Stimulated activated CD4-positive, alpha-beta T cell treated with anti-CD3 and anti-CD28 coated beads, Interleukin-2, amount 100 ng/mL, for 24 hours (primary cell): ENCODE measurements around the gene TENM4.

Source experiments
- DNase-seq, 2 donors: peaks; one replicate each; pipeline ENCODE4 v3.0.0-alpha.2; 2020

Gene TENM4

DNA sequence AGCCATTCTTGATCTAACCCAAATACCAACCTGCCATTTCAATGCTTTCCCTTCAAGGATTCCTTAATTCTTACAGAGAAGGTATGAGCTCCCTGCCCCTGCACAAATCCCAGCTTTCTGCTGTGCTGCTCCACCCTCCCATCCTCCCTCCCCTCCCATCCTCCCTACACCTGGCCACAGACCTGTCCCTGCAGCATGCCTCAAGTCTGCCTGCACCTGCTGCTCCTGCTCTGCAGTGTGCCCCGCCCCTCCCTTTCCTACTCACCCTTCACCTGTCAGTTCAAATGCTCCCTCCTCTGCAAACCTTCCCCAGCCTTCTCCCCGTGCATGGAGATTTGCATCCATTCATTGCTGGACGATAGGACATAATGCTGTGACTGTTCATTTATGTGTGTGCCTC is 726.3 kb downstream of the TENM4 start:
- DNase-seq = no peak

DNA sequence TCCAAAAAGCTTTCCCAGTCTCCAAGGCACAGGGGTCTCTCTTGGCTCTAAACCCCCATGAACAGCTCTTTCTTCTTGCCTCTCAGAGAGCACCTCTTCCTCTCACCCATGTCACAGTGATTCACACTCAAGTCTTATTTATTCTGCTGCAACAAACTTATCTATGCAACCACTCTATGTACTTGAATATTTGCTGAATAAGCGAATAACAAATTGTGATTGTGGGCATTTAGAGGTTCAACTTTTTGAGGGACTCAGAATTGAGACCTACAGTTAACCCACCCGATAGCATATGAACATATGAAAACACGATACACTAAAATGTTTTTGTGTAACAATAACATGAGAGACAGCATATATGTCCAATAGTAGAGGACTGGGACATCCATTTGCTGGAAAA is 729.1 kb downstream of the TENM4 start:
- no peak for DNase-seq

- DNase-seq = no peak
Observed at GRCh38 chr11:78710417-78710816, 730.4 kb downstream of the TENM4 start.

DNA sequence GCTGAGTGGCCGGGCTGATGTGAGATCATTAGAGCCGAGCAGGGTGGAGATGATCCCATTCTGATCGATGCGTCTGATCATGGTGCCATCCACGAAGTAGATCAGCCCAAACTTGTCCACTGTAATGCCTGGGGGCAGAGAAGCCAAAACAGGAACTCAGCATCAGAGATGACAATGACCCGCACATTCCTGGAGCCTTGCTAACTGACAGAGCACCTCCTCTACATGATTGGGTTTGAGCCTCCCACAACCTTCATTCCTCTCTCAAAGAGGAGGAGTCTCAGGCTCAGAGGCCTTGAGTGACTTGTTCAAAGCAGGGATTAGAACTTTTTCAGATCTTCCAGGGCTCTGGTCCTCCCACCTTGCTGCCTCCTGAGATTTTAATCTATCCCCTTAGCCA is 732.4 kb downstream of the TENM4 start:
- DNase-seq = no peak

GRCh38 chr11:78706551-78706950 is 734.3 kb downstream of the TENM4 start:
- no peak for DNase-seq

DNA sequence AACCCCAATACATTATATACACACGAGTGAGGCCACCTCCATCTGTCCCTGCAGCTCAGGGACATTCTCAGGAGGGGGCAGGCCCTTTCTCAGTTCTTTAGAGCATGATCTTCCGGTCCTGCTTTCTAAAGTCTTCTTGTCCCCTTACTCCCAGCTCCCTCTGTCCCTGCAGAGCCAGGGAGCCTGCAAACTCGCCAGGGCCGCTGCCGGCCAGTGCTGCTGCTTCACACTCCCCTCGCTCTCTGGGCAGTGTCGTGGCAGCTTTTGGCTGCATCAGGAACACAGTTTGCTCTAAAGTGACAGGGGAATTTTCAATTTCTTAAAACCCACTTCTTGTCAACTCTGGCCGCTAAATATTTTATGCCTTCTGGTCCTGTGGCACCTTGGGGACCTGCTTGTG is 736.0 kb downstream of the TENM4 start:
- no peak for DNase-seq

DNA sequence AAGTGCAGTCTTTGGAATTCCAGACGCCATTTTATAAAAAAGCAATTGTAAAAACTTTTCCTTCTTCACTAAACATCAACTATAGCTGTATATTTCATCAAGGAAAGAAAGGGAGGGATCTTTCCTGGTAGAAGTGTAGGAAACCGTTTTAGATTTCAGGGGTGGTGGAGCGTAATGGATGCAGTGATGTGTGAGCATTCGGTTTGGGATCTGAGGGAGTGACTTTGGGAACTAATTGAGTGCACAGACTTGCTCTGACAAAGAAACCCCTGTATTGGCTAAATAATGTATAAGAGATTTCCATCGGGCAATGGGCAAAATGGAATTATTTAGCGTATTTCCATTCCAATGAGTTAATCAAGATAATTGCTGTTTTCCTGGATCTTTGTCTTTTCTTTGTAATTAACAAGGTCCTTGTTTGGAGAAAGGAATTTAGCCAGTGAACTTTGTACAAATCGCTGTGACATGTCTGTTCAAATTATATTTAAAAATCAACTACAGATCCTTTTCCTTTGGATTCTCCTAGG is 741.2 kb downstream of the TENM4 start:
- no peak for DNase-seq

- no peak for DNase-seq
Observed at GRCh38 chr11:78698612-78699011, 742.2 kb downstream of the TENM4 start.

GRCh38 chr11:78696177-78696576 is 744.7 kb downstream of the TENM4 start:
- DNase-seq = no peak

- DNase-seq = no peak
Observed at GRCh38 chr11:78694152-78694551, 746.7 kb downstream of the TENM4 start.

- DNase-seq = no peak
Observed at GRCh38 chr11:78691215-78691614, 749.6 kb downstream of the TENM4 start.

- no peak for DNase-seq
Observed at GRCh38 chr11:78690352-78690987, 750.4 kb downstream of the TENM4 start.

DNA sequence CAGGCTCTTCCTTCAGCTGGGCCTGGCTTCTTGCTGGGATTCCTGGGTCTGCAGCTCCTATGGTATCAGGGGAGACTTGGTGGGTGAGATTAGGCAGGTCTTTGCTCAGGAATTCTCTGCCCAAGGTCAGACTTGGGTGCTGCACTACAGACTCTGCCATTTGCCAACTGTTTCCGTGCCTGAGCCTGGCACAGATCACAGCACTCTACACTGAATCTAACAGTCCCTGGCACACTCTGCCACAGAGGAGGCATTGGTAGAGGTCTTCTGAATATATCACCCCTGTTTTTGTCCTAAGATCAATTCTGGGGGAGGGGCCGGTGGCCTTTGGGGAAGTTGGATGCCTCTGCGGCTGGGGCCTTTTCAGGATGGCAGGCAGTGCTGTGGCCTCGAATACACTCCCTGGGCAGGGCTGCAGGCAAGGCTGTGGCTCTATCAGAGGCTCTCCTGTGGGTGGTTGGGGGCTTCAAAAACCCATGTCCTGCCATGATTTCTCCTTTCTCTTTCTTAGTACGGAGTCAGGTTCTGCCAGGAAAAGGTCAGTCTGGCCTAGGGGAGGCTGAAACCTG is 751.2 kb downstream of the TENM4 start:
- DNase-seq = no peak

GRCh38 chr11:78689101-78689500 is 751.7 kb downstream of the TENM4 start:
- no peak for DNase-seq

DNA sequence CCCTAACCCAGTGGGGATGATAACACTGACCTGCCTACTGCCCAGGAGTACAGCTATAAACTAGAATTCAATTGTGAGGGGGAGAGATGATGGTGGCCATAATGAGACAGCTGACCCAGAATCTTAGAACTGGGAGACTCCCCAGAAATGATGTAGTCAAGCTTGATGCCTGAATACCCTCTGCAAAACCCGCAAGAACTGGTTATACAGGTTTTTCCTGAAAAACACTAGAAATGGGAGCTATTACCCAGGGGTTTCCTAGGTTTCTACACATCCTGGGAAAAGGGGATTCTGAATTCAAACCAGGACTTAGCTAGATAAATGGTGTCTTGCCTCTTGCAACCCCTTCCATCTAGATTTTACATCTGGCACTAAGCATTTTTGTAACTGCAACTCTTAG is 752.4 kb downstream of the TENM4 start:
- no peak for DNase-seq

DNA sequence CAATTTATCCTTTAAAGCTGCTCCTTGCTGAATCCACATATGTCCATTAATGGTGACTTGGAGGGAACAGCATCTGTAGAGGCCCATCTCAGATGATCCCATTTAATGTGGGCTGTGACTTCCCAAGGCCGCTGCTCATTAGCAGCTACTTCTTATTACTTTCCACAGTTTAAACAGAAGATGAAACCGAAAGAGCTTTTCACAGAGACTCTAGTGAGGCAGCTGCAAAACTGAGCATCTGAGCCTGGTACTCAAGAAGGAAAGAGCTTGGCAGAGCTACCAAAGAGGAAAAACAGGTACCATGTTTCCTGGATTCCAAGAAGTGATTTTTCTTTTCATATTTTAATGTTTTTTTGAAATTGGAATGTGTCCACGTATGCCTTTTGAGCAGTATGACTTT is 755.7 kb downstream of the TENM4 start:
- no peak for DNase-seq

- DNase-seq = no peak
Observed at GRCh38 chr11:78684377-78684776, 756.5 kb downstream of the TENM4 start.

DNA sequence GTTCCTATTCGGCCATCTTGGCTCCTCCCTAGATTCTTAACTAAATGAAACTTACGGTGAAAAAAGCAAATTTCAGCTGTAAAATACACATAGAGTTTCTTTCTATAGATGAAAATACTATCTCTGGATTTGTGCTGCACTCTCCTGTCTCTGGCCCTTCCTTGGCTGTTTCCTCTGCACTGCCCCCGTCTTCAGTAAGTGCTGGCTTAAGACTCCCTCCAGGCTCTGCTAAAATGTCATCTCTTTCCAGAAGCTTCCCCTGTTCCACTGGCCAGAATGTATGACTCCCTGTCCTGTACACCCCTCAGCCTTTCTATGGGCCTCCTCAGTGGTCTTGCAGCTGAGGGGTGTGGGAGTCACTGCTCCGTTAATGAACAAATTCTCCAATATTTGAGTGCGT is 757.1 kb downstream of the TENM4 start:
- DNase-seq = no peak

- DNase-seq = no peak
Observed at GRCh38 chr11:78676026-78676557, 764.7 kb downstream of the TENM4 start.

DNA sequence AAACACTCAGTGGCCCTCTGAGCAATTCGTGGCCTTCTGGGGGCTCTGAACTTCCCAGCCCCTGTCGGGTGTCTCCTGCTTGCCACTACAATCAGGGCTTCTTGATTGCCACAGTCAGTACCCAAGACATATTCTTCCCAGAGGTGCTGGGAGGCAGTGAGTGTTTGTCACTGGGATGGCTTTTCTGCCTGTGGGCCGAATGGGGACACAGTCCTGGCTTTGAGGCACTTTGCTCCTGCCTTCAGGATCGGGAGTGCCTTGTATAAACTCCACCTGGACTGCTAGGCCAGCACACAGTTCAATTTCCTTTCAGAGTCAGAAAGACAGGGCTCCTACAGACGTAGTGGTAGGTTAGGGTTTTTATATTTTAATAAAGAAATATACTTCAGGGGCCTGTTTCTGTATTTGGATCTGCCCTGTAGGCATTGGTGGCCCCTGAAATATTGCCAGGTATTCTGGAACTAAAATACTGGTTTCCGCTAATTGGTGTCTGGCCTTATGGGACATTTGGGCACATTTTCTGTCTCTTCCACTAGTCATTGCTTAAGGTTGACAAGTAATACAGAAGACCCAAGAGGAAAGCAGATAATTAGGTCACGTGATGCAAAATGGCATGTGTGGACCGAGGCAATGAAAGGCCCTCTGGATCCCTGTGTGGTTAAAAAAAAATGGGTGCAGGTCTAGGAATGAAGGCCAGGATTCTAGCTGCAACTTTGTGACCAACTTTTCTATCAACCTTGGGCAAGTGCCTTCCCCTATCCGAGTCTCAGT is 767.8 kb downstream of the TENM4 start:
- no peak for DNase-seq

- DNase-seq = no peak
Observed at GRCh38 chr11:78669249-78669648, 771.6 kb downstream of the TENM4 start.

DNA sequence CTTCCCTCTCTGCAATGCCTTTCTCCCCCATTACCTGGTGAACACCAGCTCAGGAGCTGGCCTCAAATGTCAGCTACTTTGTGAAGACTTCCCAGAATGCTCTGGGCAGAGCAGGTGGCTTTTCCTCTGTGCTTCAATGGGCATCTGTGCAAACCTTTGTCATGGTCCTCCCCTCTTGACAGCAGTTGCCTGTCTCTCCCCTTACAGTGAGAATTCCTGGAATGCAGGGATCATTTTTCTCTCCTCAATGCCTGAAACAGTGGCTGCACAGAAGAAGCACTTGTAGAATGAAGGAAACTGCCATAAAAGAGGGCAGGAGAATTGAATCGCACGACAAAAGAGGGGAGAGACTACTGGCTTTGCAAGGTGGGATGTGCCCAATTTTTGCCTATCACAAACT is 773.4 kb downstream of the TENM4 start:
- no peak for DNase-seq

GRCh38 chr11:78666675-78667160 is 774.1 kb downstream of the TENM4 start:
- DNase-seq = no peak

- no peak for DNase-seq
Observed at GRCh38 chr11:78664636-78665035, 776.2 kb downstream of the TENM4 start.
